ENCODE measurements around the gene HOOK1. TPM values are rescaled to one million over a fixed set of nuclear protein-coding genes. Genes with fewer than 3 reads are reported as not detected.

The HOOK1 gene
- total and polyA plus RNA-seq, 12 donors = 0.61 to 6.1 (median 3.0) TPM

DNA sequence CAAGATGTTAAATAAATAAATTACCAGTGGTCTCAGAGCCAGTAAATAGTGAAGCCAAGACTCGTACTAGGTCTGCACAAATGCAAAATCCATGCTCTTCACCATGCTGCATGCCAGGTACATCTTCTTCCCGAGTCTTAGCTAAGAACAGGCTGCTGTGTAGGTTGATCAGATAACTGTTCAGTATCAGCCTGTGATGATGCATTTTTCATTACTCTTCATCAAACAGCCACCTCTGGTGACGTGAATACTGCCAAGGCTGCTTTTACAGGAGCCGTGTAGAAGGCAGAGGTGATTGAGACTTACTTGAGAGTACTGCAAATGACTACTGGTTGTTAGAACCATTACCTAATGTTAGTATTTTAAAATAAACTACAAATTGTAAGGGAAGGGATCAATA lies 39.3 kb upstream of the HOOK1 start:
- Histone ChIP-seq H3K4me3 (no peak overlapping the region), H3K27ac (no peak overlapping the region), H3K9me3 (no peaks in the 10 kb centered on the region), H3K4me1 (peaks cover 0 to 8% (median 0%) of the 10 kb centered on the region in 9 donors), H3K36me3 (no peaks in the 10 kb centered on the region), H3K27me3 (no peaks in the 10 kb centered on the region)
- DNase-seq (no peak), ATAC-seq (no peak)
- 90 to 93% methylated on average over 4 of the region's 4 CpGs for WGBS, 2 donors
- intact Hi-C loops (cut with DNase I) = no loop called here
- TF ChIP-seq, protein P1, sequence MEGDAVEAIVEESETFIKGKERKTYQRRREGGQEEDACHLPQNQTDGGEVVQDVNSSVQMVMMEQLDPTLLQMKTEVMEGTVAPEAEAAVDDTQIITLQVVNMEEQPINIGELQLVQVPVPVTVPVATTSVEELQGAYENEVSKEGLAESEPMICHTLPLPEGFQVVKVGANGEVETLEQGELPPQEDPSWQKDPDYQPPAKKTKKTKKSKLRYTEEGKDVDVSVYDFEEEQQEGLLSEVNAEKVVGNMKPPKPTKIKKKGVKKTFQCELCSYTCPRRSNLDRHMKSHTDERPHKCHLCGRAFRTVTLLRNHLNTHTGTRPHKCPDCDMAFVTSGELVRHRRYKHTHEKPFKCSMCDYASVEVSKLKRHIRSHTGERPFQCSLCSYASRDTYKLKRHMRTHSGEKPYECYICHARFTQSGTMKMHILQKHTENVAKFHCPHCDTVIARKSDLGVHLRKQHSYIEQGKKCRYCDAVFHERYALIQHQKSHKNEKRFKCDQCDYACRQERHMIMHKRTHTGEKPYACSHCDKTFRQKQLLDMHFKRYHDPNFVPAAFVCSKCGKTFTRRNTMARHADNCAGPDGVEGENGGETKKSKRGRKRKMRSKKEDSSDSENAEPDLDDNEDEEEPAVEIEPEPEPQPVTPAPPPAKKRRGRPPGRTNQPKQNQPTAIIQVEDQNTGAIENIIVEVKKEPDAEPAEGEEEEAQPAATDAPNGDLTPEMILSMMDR (IDR thresholded peaks at IDR 0.05) = no peak

DNA sequence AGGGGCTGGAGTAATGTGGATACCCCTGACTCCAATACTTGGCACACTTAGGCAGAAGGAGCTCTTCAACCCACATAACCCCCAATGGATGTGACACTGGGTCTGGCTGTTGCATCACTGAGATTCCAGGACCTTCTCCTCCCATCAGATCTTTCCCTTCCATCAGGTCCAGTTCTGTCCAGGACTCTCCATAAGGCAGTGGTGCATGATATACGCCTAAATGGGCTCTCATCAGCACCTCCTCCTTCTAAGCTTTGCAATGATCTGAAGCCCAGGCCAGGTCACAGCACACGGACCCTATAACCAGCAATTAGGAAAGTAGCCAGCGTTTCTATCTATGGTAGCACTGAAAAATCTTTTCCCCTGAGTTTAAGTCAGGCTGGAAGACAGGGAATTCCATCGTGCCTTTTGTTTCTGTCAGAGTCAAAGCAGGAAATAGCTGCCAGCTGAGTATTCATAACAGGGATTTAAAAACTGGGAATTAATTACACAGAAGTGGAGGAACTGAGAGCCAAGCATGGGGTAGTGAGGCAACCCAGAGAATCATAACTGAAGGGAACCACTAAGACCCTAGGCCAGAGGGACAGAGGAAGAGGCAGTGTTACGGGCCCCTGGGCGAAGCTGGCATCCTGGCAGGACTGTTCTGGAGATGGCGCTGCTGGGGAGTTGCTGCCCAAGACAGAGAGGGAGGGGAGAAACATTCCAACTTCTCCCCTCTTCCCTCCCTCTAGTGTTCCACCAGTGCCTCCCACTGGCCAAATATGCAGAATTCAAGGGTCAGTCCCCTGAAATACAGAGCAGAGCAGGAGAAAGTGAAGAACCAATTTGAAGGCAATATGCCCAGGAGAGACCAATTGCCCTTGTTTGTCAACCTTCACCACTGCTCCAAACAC lies 37.5 kb upstream of the HOOK1 start:
- Histone ChIP-seq H3K4me1 (peaks cover 0 to 8% (median 0%) of the 10 kb centered on the region in 9 donors), H3K27me3 (no peaks in the 10 kb centered on the region), H3K9me3 (no peaks in the 10 kb centered on the region), H3K36me3 (no peaks in the 10 kb centered on the region), H3K4me3 (no peak overlapping the region), H3K27ac (no peak overlapping the region)
- TF ChIP-seq, protein P1 (IDR thresholded peaks at IDR 0.05) = no peak
- intact Hi-C loops (cut with DNase I) = no loop called here
- ATAC-seq = no peak
- DNase-seq = no peak
- WGBS, 2 donors = 63 to 70% methylated on average over 7 of the region's 7 CpGs

DNA sequence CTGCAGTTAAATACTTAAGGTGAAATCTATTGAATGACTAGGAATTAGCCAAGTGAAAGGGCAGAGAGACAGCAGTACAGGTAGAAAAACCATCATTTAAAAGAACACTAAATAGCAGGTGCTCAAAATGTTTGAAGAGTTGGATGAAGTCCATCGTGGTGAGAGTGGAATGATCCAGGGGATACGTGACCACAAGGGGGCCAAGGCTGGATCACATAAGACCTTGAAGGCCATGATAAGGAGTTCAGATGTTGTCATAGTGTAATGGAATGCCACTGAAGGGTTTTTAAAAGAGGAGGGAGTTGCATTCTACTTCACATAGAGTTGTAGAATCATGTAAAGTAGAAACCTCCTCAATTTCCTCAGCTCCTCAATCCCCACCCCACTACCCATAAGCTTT lies 34.8 kb upstream of the HOOK1 start:
- ATAC-seq = no peak
- Histone ChIP-seq H3K4me1 (peaks cover 0 to 8% (median 0%) of the 10 kb centered on the region in 9 donors), H3K27ac (no peak overlapping the region), H3K36me3 (no peaks in the 10 kb centered on the region), H3K4me3 (no peak overlapping the region), H3K9me3 (no peaks in the 10 kb centered on the region), H3K27me3 (no peaks in the 10 kb centered on the region)
- intact Hi-C loops (cut with DNase I) = no loop called here
- DNase-seq = no peak
- TF ChIP-seq, protein P1 (IDR thresholded peaks at IDR 0.05) = no peak
- 73 to 82% methylated on average over 2 of the region's 2 CpGs for WGBS, 2 donors

DNA sequence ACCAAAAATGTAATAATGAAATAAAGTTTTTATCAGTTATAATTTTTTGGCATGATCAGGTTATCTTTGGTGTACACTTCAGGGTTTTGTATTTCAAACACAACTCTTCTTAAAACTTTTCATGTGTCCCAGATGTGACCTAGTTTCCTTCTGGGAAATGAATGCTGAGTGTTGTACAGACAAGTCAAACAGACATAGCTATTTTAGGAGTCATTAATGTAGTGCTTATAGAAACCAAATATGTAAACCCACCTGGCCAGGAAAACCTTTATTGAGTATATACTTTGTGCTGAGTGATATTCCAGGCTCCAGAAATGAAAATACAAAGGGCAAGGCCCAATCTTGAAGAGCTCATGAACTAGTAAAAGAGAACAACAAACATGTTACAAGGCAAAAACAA lies 25.9 kb upstream of the HOOK1 start:
- TF ChIP-seq, protein P1 (IDR thresholded peaks at IDR 0.05) = no peak
- no peaks in the 10 kb centered on the region for H3K36me3 ChIP-seq

More for the DNA sequence above, 25.9 kb upstream of the HOOK1 start:
- DNase-seq = no peak
- no peaks in the 10 kb centered on the region for H3K27me3 ChIP-seq
- no peak for ATAC-seq
- no peak overlapping the region for H3K27ac ChIP-seq
- H3K4me1 ChIP-seq = no peaks in the 10 kb centered on the region
- intact Hi-C loops (cut with DNase I) = no loop called here
- no peak overlapping the region for H3K4me3 ChIP-seq
- H3K9me3 ChIP-seq = peaks cover 0 to 26% (median 8%) of the 10 kb centered on the region in 11 donors
